Peyer's patch (tissue), 4 donors: ENCODE data around the gene CACNA2D4.

ENCODE experiments used
- CTCF ChIP-seq, 6 experiments: fragments of 450-650 bp in 4 of 6; fragments of 200-600 bp in 2 of 6; sonication (generic) in 1 of 6; IDR thresholded peaks; one replicate each; pipeline ENCODE4 v1.5.1; 2017 to 2019; ENCODE audit warnings: antibody characterized with exemption in 6 of 6, mild to moderate bottlenecking in 3 of 6, moderate library complexity in 1 of 6
- POLR2A ChIP-seq, 2 donors: fragments of 450-650 bp; IDR thresholded peaks; one replicate each; pipeline ENCODE4 v1.5.1; 2017; ENCODE audit warnings: antibody characterized with exemption in 2 of 2, mild to moderate bottlenecking in 2 of 2, moderate library complexity in 2 of 2

GRCh38 chr12:1888923-1889322 is 29.5 kb downstream of the CACNA2D4 start:
- TF ChIP-seq POLR2A (IDR thresholded peaks at IDR 0.05) = no peak
- no peak for TF ChIP-seq CTCF (IDR thresholded peaks at IDR 0.05)
